ENCODE data around the gene COBL.

Gene COBL

GRCh38 chr7:51065766-51066165 is 250.8 kb downstream of the COBL start:
- no peak overlapping the region for H3K4me3 ChIP-seq (ENCODE audit: low read depth, low read length)
- no peak for TF ChIP-seq CTCF (IDR thresholded peaks at IDR 0.05; ENCODE audit: borderline replicate concordance, insufficient read depth, low read depth, low read length)

- no peak for TF ChIP-seq CTCF (IDR thresholded peaks at IDR 0.05; ENCODE audit: borderline replicate concordance, insufficient read depth, low read depth, low read length)
- no peak overlapping the region for H3K4me3 ChIP-seq (ENCODE audit: low read depth, low read length)
These were observed 251.9 kb downstream of the COBL start for GRCh38 chr7:51064688-51065087.

- no peak overlapping the region for H3K4me3 ChIP-seq (ENCODE audit: low read depth, low read length)
- no peak for TF ChIP-seq CTCF (IDR thresholded peaks at IDR 0.05; ENCODE audit: borderline replicate concordance, insufficient read depth, low read depth, low read length)
These were observed 254.2 kb downstream of the COBL start for GRCh38 chr7:51062222-51062987.

GRCh38 chr7:51060536-51060935 is 256.1 kb downstream of the COBL start:
- TF ChIP-seq CTCF (IDR thresholded peaks at IDR 0.05; ENCODE audit: borderline replicate concordance, insufficient read depth, low read depth, low read length), result no peak

GRCh38 chr7:51059504-51060142 is 257.0 kb downstream of the COBL start:
- no peak for TF ChIP-seq CTCF (IDR thresholded peaks at IDR 0.05; ENCODE audit: borderline replicate concordance, insufficient read depth, low read depth, low read length)
- no peak overlapping the region for H3K4me3 ChIP-seq (ENCODE audit: low read depth, low read length)

More at GRCh38 chr7:51060536-51060935, 256.1 kb downstream of the COBL start:
- no peak overlapping the region for H3K4me3 ChIP-seq (ENCODE audit: low read depth, low read length)

GRCh38 chr7:51058764-51059163 is 257.8 kb downstream of the COBL start:
- H3K4me3 ChIP-seq (ENCODE audit: low read depth, low read length), result no peak overlapping the region
- TF ChIP-seq CTCF (IDR thresholded peaks at IDR 0.05; ENCODE audit: borderline replicate concordance, insufficient read depth, low read depth, low read length), result no peak
